GM19240 (cell line): ENCODE measurements around the gene PHLPP1.
"Not testable (repeated sequence)": the region's sequence is repeated elsewhere in the genome, so short reads cannot be mapped to it uniquely, and the experiment has no call there.

Experiments used
- DNase-seq: peaks from one replicate; pipeline ENCODE4 v3.0.0; 2011; ENCODE audit warnings: low spot score; ENCODE audit not compliant: insufficient read length

Gene PHLPP1

GRCh38 chr18:62717169-62717924 is 2.0 kb downstream of the PHLPP1 start:
- DNase-seq = no peak

GRCh38 chr18:62717925-62718800 is 2.8 kb downstream of the PHLPP1 start:
- DNase-seq = no peak

DNA sequence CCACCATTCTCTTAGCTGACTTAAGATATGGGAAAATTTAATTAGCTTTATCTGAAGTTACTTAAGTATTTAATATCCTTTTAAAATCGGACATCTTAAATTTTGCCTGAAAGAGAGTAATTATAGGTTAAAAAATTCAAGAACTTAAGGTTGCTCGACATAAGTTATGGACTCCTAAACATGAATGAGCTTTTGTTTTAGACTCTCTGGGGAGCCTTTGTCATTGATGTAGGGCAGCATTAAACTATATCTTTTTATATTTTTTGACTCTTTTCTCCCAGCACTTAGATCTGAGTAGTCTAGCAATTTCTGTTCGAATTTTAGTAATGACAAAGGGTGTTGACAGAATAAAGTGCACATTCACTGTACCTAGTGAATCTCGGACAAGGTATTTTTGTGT is 4.7 kb downstream of the PHLPP1 start:
- no peak for DNase-seq

- DNase-seq = no peak
Observed at GRCh38 chr18:62720766-62721613, 5.6 kb downstream of the PHLPP1 start.

GRCh38 chr18:62721839-62722795 is 6.8 kb downstream of the PHLPP1 start:
- no peak for DNase-seq

DNA sequence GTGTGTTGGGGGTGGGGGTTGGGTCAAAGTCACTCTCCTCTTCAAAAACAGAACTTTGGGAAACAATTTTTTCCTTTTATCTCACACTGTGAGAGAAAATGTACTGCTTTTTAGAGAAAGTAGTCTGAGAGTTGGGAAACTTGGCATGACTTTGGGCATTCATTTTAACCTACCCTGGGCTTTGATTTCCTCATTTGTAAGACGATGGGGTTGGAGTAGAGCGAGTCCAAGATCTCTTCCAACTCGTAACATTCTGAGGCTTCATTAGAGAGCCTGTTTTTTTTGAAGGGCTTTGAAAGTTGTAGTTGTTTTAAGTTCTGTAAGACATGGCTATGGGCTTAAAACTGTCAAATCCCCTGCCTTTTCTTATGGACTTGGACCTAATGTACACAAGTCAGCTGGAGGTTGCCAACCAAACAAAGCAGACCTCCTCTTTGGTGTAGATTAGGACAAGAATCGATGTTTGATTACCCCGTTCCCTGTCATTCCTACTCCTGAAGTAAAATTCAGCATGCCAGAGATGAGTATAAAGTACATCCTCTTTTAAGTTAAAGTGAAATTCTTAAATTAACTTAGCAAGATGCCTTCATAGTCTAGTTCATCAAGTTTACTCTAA is 8.4 kb downstream of the PHLPP1 start:
- no peak for DNase-seq

DNA sequence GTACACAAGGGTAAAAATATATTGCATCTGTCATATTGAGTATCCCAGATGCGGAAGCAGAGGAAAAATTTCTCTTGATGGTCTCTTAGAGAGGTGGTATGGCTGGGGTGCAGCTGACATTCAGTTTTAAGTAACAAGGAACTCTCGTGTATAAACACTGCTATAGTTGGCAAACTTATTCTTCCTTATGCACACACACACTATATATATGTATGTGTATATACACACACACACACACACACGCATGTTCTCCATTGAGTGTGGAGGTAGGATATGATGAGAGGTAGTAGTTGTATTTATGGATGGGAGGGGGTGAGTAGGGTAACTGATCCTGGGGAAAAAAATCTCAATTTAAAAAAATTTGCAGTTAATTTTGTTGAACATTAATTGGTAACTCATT is 10.6 kb downstream of the PHLPP1 start:
- no peak for DNase-seq

DNA sequence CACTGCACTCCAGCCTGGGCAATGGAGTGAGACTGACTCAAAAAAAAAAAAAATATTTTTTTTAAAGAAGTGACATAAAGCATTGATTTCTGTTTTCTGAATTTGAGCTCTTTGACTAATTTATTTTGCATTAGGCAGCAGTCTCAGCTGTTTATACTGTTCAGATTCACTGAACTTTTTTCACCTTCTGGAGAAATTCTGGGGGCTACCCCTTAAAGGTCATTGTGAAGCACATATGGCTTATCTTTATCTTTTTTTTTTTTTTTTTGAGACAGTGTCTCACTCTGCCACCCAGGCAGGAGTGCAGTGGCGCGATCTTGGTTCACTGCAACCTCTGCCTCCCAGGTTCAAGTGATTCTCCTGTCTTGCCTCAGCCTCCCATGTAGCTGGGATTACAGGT is 12.9 kb downstream of the PHLPP1 start:
- DNase-seq = no peak

- no peak for DNase-seq
Observed at GRCh38 chr18:62729487-62730386, 14.4 kb downstream of the PHLPP1 start.

- no peak for DNase-seq
Observed at GRCh38 chr18:62730941-62731340, 15.6 kb downstream of the PHLPP1 start.

- no peak for DNase-seq
Observed at GRCh38 chr18:62732617-62733016, 17.3 kb downstream of the PHLPP1 start.

DNA sequence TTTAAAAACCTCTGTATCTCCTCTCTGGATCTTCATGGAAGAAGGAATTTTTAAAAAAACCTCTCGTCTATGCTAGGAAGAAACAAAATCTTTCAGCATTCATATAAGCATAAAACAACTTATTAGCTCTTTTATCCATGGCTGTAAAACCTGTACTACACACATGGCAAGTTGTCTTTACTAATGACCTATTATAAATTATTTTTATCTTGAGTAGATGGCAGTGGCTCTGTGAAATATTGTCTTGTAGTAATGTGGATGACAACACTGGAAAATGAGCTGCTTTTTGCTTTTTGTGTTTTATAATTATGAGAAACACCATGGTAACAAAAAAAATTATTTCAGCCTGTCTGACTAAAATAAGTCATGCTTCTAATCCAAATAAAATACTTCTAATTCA is 18.9 kb downstream of the PHLPP1 start:
- no peak for DNase-seq

DNA sequence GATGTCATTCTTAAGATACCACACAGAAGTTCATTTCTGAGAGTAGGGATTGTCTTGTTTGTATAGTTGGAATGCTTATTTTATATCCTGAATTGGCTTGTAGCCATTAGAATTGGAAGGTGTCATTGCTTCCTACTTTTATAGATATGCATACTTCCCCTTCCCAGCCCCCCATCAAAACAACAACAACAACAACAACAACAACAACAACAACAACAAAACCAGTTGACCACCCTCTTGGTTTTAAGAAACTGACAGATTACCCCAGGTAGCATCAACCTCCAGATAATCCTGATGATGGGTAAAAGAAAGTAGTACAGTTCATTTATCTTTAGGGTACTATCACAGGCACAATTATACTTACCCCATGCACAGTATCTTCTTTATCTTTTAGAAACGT is 20.0 kb downstream of the PHLPP1 start:
- no peak for DNase-seq

DNA sequence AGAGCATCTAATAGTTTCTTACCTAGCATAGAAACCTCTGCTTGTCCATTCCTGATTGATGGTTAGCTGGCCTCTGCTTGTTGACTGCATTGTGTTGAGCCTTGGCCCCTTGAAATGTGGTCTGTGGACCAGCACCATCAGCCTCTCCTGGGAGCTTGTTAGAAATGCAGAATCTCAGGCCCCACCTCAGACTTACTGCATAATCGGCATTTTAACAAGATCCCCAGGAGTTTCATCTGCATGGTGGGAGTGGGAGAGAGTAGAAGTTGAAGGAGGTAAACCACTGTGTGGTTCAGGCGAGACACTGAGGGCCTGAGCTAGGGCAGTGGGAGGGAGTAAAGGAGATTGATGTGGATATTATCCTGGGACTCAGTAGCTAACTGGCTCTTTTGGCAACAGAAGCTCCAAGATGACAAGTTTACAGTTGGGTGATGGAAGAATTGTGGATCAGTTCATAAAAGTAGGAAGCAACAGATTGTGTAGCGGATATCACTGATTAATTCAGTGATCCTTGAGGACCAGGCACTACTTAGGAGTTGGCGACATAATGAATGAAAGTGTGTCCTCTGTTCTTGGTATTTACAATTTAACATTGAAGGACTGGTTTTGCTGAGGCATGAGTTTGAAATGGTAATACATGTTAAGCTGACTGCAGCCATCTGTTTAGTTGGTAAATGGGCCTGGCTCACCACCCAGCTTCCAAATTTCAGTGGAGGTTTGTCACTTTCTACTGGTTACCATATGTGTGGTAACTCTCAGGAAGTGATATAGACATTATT is 20.9 kb downstream of the PHLPP1 start:
- DNase-seq = no peak

DNA sequence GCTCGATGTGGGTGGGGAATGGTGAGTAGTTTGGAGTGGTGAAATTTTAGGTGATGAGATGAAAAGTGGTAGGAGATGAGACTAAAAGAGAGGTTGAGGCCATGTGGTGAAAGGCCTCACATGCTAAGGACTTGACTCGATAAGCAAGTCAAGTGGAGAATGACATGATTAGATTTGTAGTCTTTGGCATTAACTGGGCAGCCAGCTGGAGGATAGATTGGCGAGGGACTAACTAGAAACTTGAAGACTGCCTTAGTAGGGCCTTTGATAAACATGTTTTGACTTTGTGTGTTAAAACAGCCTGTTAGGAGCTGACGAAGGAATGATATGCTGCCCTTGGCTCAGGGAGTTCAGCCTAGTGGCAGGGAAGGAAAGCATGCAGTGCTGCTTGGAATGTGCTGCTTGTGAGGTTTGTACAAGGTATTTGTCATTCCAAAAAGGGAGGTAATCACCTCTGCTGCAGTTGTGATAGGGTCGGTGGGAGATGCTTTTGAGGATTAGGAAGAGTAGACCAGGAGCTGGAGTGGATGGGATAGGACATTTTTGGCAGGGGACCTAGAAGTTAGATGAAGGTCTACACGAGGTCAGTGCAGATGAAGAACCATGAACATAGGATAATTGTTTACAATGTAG is 22.0 kb downstream of the PHLPP1 start:
- no peak for DNase-seq

DNA sequence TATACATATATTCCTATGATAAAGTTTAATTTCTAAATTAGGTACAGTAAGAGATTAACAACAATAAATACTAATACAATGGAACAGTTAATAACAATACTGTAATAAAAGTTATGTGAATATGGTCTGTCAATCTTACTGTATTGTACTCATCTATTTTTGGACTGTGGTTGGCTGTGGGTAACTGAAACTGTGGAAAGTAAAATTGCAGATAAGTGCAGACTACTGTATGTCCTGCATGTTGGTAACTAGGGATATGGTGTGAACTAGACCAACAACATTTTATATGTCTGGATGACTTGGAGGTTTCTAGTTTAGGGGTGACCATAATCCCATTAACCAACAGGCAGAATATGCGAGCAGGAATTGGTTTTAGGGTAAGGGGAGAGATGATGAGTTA is 23.3 kb downstream of the PHLPP1 start:
- DNase-seq = no peak

- DNase-seq = no peak
Observed at GRCh38 chr18:62739911-62740310, 24.6 kb downstream of the PHLPP1 start.

GRCh38 chr18:62740650-62741049 is 25.3 kb downstream of the PHLPP1 start:
- not testable (repeated sequence) for DNase-seq
